Lung (tissue), 12 donors: ENCODE data around the gene AXIN2. TPM values are rescaled to one million over a fixed set of nuclear protein-coding genes. Genes with fewer than 3 reads are reported as not detected.

ENCODE experiments used
- ATAC-seq: fragments of 200-7000 bp; cut with Tn5 transposase; one replicate; pipeline ENCODE4 v1.9.1; 2020; ENCODE audit warnings: moderate number of reproducible peaks; ENCODE audit not compliant: insufficient read depth, low FRiP score
- DNase-seq, 3 donors: peaks; one replicate each; pipeline ENCODE4 v3.0.0-alpha.2; 2013 to 2017
- H3K27ac ChIP-seq, 2 donors: one replicate each; pipeline ENCODE4 v1.5.1; 2013; ENCODE audit warnings: mild to moderate bottlenecking in 2 of 2, moderate library complexity in 2 of 2, control low read depth in 1 of 2, inconsistent platforms in 1 of 2, low read depth in 1 of 2, low read length in 1 of 2
- H3K27me3 ChIP-seq, 3 donors: one replicate each; pipeline ENCODE4 v1.5.1; 2013; ENCODE audit warnings: low read length in 2 of 3; ENCODE audit not compliant: control insufficient read depth in 3 of 3, insufficient read depth in 3 of 3
- H3K36me3 ChIP-seq, 4 donors: one replicate each; pipeline ENCODE4 v1.5.1; 2013; ENCODE audit warnings: low read length in 4 of 4, mild to moderate bottlenecking in 1 of 4, moderate library complexity in 1 of 4; ENCODE audit not compliant: control insufficient read depth in 4 of 4, insufficient read depth in 4 of 4
- H3K4me1 ChIP-seq, 5 donors: one replicate each; pipeline ENCODE4 v1.5.1; 2013; ENCODE audit warnings: low read length in 5 of 5, mild to moderate bottlenecking in 2 of 5, moderate library complexity in 1 of 5; ENCODE audit not compliant: control insufficient read depth in 5 of 5, insufficient read depth in 5 of 5
- H3K4me3 ChIP-seq: one replicate; pipeline ENCODE4 v1.5.1; 2013; ENCODE audit warnings: mild to moderate bottlenecking, control low read depth, moderate library complexity
- H3K9ac ChIP-seq, 2 donors: one replicate each; pipeline ENCODE4 v1.5.1; 2013; ENCODE audit warnings: low read length in 2 of 2, control low read depth in 1 of 2; ENCODE audit not compliant: insufficient read depth in 1 of 2
- H3K9me3 ChIP-seq, 4 donors: one replicate each; pipeline ENCODE4 v1.5.1; 2013; ENCODE audit warnings: low read length in 3 of 4, mild to moderate bottlenecking in 1 of 4, moderate library complexity in 1 of 4; ENCODE audit not compliant: control insufficient read depth in 4 of 4, insufficient read depth in 3 of 4
- WGBS, 2 donors: extraction: QIAGEN DNeasy Blood & Tissue Kit; methylation state at CpG; one replicate each; pipeline ENCODE4 v1.1.7; 2013; 5-methylcytosine and 5-hydroxymethylcytosine counted together
- polyA plus RNA-seq, 2 donors: library from polyadenylated mRNA; stranded (reverse); fragments of 200-250 nt; gene quantifications; one replicate each; pipeline ENCODE4 v1.2.1, GENCODE V29; 2013
- total RNA-seq, 2 donors: library from RNA; depleted of rRNA in 1 of 2; stranded (reverse); fragments of >200 nt in 1 of 2; gene quantifications; one replicate each; pipeline ENCODE4 v1.2.1, GENCODE V29; 2014 to 2021
- TF ChIP-seq, protein P1 (sequence below): IDR thresholded peaks from 2 replicates; pipeline ENCODE4 v1.5.1; 2012; ENCODE audit warnings: mild to moderate bottlenecking; ENCODE audit errors: control extremely low read depth, extremely low read depth
- donor health status: control.
- donor health status: control.
- donor health status: Bipolar disorder and iron deficiency.
- donor health status: healthy.
- donor health status: DM: yes; HTN: yes; CAD: no.

AXIN2 gene
- total and polyA plus RNA-seq, 4 donors = 13.0 to 127 (median 36.8) TPM

GRCh38 chr17:65576939-65577338, 15.5 kb upstream of the AXIN2 start:
- Histone ChIP-seq H3K4me1 (no peaks in the 10 kb centered on the region), H3K4me3 (no peak overlapping the region), H3K36me3 (no peaks in the 10 kb centered on the region), H3K9me3 (no peaks in the 10 kb centered on the region), H3K27ac (no peak overlapping the region), H3K9ac (no peak overlapping the region), H3K27me3 (no peaks in the 10 kb centered on the region)
- ATAC-seq (no peak), DNase-seq (no peak)
- WGBS, 2 donors = 80 to 84% methylated on average over 12 of the region's 12 CpGs
- TF ChIP-seq, protein P1, sequence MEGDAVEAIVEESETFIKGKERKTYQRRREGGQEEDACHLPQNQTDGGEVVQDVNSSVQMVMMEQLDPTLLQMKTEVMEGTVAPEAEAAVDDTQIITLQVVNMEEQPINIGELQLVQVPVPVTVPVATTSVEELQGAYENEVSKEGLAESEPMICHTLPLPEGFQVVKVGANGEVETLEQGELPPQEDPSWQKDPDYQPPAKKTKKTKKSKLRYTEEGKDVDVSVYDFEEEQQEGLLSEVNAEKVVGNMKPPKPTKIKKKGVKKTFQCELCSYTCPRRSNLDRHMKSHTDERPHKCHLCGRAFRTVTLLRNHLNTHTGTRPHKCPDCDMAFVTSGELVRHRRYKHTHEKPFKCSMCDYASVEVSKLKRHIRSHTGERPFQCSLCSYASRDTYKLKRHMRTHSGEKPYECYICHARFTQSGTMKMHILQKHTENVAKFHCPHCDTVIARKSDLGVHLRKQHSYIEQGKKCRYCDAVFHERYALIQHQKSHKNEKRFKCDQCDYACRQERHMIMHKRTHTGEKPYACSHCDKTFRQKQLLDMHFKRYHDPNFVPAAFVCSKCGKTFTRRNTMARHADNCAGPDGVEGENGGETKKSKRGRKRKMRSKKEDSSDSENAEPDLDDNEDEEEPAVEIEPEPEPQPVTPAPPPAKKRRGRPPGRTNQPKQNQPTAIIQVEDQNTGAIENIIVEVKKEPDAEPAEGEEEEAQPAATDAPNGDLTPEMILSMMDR = no peak

DNA sequence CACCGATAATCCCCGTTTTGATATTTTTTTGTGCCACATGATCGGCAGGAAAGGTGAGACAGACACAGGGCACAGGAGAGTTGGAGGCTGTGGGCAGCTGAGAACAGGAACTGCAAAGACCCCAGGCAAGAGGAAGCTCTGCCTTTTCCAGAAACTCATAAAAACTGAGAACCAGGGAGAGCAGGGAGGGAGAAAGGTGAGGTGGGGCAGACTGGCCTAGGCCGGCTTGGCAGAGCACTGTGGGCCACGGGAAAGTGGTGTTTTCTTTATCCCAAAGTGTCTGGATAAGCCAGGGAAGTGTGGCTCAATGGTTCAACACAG, 11.8 kb upstream of the AXIN2 start:
- DNase-seq (no peak), ATAC-seq (no peak)
- no peaks in the 10 kb centered on the region for H3K4me1 ChIP-seq
- H3K9me3 ChIP-seq = no peaks in the 10 kb centered on the region
- no peak overlapping the region for H3K27ac ChIP-seq
- H3K9ac ChIP-seq = no peak overlapping the region
- no peaks in the 10 kb centered on the region for H3K27me3 ChIP-seq
- H3K36me3 ChIP-seq = no peaks in the 10 kb centered on the region
- TF ChIP-seq, protein P1 = no peak
- WGBS, 2 donors = 72 to 84% methylated on average over 5 of the region's 5 CpGs
- H3K4me3 ChIP-seq = no peak overlapping the region

DNA sequence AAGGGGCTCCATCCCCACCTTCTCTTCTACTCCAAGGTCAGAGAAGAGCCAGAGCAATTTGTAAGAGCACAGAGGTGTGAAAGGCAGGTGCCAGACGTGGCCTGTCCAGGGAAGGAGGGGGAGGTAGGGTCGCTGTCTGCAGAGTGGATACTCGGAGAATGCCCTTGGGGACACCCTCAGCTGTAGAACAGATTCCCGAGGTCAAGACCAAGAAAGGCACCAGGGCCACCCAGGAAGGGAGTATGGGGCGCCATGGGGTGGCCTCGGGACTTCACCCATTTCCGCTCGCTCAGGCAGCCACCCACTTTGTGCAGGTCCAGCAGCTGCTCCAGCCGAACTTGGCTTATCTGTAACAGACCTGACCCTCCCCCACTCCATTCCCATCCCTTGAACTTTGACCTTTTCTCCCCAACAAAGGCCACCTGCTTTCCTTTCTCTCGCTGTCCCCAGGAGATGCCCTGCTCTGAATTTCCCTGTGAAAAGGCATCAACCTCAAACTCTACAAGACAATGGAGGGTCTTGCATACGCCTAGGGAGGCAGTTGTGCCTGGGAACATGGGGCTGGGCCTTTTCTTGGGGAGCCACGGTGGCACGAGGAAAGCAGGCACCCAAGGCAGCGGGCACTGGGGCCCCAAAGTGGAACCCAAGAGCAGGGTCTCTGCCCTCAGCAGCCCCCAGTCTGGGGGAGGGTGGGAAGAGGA, 11.3 kb upstream of the AXIN2 start:
- DNase-seq = no peak
- Histone ChIP-seq H3K4me3 (no peak overlapping the region), H3K36me3 (no peaks in the 10 kb centered on the region), H3K9ac (no peak overlapping the region), H3K9me3 (no peaks in the 10 kb centered on the region), H3K27ac (no peak overlapping the region), H3K27me3 (no peaks in the 10 kb centered on the region), H3K4me1 (no peaks in the 10 kb centered on the region)
- TF ChIP-seq, protein P1 = no peak
- ATAC-seq = no peak
- 84 to 85% methylated on average over 14 of the region's 14 CpGs for WGBS, 2 donors

GRCh38 chr17:65572186-65572580, 10.7 kb upstream of the AXIN2 start:
- TF ChIP-seq, protein P1 = no peak
- ATAC-seq (no peak), DNase-seq (no peak)
- no peak overlapping the region for H3K9ac ChIP-seq
- no peak overlapping the region for H3K27ac ChIP-seq
- WGBS, 2 donors = 64 to 75% methylated on average over 6 of the region's 6 CpGs
- no peaks in the 10 kb centered on the region for H3K36me3 ChIP-seq
- H3K4me1 ChIP-seq = no peaks in the 10 kb centered on the region
- no peak overlapping the region for H3K4me3 ChIP-seq
- H3K9me3 ChIP-seq = no peaks in the 10 kb centered on the region
- H3K27me3 ChIP-seq = no peaks in the 10 kb centered on the region
